GM19238 (cell line): ENCODE results near the gene VCL.
"Not testable (repeated sequence)": the region's sequence is repeated elsewhere in the genome, so short reads cannot be mapped to it uniquely, and the experiment has no call there.

Experiments
- DNase-seq: peaks from one replicate; pipeline ENCODE4 v3.0.0; 2011; ENCODE audit warnings: low spot score; ENCODE audit not compliant: insufficient read length

VCL gene

DNA sequence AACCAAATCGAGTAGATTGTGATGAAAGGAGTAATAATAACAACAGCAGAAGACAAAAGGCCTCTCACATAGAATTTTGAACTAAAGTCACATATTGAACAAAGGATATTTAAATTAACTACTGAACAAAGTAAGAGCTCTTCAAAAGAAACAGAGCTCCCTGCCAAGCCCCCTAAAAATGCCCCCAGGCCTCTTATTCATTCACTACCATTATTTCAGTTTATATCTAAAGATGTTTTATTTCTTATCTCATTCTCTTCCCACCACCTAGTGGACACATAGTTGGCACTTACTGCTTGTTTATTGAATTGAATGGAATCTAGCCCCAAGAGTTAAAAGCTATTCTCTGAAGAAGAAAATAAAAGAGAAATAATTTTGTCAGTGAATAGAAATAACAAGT lies 37.4 kb downstream of the VCL start:
- DNase-seq: no peak

DNA sequence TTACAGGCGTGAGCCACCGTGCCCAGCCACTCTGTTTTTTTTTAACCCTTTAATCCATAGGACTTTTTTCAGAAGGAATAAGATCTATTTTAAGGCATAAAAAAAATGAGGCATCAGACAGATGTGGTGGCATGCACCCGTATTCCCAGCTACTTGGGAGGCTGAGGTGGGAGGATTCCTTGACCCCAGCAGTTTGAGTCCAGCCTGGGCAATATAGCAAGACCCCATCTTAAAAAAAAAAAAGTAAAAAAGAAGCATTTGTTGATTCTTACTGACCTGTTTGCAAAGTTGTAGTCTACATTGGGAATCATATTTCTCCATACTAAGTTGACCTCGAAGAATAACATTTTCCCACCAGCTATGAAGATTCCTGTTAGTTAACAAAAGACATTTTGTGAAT lies 38.6 kb downstream of the VCL start:
- no peak for DNase-seq

DNA sequence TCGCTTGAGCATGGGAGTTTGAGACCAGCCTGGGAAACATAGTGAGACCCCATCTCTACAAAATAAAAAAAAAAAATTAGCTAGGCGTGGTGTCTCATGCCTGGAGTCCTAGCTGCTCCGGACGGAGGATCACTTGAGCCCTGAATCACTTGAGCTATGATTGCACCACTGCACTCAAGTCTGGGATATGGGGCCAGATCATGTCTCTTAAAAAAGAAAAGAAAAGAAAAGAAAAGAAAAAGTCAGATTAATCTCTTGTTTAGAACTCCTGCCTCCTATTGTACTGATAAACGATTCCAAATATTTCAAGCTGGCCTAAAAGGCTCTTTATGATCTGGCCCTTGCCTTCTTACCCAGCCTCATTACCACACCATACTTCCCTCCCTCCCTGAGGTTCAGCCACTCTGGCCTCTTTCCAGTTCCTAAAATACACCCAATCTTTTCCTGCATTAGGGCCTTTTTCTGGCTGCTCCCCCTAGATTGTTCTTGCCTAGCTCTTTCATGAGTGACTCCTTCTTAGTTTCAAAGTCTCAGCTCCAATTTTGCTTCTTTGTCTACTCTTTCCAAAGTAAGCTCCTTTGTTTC lies 41.7 kb downstream of the VCL start:
- DNase-seq: no peak

DNA sequence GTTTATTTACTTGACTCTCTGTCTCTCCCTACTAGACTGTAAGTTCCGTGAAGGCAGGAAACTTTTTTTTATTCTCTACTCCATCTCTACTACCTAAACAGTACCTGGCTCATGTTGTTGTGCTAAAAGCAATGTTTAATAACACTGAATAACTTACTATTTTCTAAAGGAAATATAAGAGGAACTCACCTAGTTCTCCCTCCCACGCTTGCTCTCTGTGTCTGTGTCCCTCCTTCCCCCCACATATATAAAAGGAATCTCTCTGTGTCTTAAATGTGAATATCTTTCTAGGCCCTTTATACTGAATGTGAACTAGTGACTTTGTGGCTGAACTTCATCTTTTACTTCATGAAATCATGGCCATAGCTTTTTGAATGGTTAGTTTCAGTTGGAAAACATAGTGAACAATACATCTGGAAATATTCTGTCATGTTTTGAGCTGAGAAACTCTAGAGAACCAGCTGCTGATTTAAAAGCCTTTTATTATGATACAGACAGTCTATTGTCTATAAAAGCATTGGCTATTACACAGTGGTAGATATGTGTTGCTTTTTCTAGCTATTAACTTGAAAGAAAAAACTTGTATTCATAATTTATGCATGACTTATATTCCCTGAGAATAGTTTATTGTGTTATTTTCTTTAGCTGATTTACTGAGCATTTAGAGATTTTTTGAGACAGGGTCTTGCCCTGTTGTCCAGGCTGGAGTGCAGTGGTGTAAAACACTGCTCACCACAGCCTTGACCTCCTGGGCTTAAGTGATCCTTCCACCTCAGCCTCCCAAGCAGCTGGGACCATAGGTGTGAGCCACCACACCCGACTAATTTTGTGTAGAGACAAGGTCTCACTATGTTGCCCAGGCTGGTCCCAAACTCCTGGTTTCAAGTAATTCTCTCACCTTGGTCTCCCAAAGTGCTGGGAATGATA lies 42.5 kb downstream of the VCL start:
- DNase-seq: no peak

DNA sequence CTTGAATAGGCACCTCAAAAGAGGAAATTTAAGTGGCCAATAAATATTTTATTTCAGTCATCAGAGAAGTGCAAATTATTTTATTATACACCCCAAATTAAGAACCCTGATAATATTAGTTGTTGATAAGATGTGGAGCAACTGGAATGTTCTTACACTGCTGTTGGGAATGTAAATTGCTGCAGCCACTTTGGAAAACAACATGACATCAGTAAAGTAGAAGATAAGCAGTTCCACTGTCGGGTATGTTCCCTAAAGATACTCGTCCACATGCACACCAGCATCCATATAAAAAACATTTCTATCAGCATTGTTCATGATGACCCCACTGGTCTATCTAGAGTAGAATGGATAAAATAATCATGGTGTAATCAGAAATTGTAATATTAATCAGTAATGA lies 46.5 kb downstream of the VCL start:
- no peak for DNase-seq

DNA sequence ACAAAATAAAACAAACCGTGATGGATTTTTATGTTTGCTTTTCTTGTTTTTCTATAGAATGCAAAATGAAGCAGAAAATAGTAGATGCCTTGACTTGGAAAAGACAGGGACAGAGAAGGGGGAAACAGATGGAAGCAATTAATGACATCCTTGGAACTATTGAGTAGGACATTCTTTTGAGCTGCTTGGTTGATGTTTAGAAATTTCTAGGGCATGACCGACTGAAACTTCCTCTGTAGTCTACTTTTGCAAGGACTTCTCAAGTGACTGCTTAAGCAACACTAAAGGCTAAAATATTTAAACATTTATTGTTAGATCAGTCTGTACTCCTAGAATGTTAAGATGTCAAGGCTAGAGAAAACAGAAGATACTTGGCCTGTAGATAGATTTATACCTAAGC lies 49.4 kb downstream of the VCL start:
- DNase-seq: no peak

DNA sequence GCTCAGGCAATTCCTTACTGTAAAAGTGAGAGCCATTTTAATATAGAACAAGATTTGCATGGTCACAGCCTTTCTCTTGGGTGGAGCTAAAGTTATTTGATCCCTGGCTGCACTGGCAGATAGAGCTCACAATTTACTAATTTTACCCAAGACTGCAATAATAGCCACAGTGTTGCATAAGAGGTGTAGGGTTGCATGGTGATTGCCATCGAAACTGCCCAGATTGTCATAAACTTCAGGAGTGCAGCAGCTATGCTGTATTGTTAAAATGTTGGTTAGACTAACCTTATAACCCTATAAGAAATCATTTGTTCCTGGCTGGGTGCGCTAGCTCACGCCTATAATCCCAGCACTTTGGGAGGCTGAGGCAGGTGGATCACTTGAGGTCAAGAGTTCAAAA lies 50.0 kb downstream of the VCL start:
- no peak for DNase-seq

DNA sequence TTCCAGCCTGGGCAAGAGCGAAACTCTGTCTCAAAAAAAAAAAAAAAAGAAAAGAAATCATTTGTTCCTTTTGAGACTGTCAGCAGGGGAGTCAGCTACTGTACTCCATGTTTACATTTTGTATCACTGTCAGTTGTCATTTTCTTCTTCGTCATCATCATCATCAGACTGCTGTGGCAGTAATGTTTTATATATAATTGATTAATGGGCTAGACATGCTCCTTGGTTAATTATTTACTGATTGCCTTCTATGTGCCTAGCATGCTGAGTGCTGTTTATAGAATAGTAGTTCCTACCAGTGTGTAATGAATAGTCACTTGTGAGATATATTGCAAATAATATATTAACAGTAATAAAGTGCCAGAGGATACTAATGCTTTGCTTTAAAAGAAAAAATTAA lies 50.5 kb downstream of the VCL start:
- DNase-seq: no peak

DNA sequence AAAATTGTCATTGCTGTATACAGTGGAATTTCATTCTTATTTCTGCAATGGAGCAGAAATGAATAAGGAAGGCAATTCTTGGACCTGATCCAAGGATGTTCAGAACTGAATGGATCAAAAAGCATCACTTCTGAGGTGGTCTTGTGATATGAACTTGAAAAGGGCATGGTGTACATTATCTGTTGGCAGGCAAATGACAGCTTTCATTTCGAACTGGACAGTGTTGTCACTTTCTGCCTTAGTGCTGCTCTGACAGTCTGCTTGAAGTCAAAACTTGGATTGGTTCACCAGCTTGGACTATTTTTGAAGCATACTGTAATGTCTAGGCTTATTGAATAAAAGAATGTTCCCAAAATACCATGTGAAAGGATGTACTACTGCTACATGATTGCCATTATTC lies 52.0 kb downstream of the VCL start:
- DNase-seq: no peak

DNA sequence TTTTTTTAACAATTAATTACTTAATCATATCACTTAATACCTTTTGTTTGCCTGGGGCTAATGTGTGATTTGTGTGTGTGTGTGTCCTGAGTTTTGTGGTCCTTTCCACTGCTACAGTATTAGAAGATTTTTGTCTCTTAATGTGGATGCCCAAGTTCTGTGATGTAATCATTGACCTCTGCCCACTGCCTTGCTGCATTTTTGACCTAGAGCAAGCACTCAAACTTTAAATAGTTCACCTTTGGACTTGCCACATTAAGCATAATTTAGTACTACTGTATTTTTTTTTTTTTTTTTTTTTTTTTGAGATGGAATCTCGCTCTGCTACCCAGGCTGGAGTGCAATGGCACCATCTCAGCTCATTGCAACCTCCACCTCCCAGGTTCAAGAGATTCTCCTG lies 52.7 kb downstream of the VCL start:
- DNase-seq: no peak

DNA sequence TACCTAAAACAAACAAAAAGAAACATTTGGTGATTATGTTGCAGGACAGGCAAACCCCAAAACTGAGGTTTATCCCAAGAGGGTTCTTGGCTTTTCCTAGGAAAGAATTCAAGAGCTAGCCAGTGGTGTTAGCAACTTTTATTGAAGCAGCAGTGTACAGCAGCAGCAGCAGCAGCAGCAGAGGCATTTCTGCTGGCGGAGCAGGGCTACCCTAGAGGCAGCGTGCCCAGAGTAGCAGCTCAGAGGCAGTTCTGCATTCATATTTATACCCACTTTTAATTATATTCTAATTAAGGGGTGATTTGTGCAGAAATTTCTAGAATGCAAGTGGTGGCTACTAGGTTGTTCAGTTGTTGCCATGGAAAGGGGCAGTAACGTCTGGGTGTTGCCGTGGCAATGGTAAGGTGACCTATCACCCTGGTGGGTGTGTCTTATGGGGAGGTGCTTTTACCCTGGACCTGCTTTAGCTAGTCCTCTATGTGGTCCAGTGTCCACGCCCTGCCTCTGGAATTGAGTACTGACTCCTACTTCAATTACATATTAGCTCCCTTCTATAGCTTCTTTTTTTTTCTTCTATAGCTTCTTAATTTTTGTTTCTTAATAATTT lies 53.9 kb downstream of the VCL start:
- DNase-seq: no peak

DNA sequence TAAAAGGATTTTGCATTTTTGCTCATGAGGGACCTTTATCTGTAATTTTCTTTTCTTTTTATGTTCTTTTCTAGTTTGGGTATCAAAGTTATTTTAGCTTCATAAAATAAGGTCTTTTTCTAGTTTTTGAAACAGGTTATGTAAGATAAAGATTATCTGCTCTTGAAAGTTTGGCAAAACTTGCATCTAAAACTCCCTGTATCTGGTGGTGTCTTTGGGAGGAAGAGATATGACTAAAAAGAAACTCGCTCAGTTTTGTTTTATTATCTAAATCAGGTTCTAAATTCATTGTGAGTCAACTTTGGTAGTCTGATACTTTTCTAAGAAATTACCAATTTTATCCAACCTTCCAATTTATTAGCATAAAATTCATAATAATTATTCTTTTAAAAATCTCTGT lies 55.1 kb downstream of the VCL start:
- no peak for DNase-seq

DNA sequence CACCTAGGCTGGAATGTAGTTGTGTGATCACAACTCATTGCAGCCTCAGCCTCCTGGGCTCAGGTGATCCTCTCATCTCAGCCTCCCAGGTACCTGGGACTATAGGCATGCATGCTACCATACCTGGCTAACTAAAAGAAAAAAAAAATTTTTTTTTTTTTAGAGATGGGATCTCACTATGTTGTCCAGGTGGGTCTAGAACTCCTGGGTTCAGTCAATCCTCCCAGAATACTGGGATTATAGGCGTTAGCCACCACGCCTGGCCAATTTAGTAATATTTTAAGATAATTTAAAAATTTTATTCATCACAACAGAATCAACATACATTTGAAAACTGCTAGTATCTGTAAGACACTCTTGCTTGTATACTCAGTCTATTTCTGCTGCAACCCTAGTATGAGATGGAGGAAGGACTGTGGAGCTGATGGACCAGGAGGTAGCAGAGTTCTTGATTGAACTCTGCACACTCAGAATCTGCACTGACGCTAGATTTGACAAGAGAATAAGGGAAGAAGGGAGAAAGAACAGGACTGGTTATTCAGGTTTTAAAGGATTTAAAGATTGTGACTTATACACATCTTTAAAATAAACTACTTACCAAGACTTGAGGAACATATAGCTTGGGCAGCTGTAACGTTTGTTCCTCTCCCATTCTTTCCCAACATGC lies 57.6 kb downstream of the VCL start:
- DNase-seq: no peak

DNA sequence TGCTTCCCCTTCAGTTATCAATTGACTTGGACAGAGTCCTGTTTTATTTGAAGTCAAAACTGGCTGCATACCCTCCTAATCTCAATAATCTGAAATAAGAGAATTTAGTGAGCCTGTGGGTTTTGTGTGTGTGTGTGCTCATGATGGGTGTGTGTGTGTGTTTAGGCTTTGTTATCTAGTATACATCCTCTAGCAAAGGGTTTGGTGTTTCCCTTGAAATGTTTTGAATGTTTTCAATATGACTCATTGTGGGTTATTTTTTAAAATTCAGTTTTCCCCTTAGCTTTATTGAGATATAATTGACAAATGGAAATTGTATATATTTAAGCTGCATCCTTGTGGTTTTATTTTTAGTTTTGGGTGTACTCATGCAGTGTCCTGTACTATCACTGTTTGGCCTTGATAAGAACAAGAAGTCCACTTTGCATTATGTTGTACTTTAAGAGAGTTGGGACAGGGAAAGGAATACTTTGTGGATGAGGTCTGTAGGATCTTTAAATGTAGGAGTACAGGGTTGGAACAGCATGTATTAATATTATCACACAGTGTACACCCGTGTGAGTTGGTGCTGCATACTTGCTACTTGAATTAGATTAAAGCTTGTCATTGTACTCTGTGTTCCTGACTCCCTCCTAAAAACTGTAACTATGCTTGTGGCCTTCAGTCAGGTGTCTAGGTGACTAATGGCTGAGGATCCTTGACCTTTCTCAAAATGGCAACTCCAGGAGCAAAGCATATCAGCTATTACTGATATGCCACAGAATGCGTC lies 58.3 kb downstream of the VCL start:
- no peak for DNase-seq

DNA sequence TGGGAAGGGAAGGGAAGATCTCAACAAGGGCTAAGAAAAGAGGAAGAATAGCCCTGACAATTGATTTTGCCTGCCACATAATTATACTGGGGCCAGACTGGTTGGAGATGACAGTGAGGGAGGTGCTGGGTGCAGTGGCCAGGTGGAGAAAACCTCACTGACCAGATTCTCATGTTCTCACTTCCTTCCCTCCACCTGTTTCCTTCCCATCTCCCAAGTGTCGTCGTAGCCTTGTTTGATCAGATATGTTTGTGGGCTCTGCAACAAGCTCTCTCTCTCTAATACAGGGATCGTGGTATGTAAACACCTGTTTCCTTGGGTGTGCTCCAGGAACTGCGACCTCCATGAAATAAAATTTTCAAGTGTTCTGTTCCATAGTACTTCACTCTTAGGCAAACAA lies 60.2 kb downstream of the VCL start:
- DNase-seq: no peak

DNA sequence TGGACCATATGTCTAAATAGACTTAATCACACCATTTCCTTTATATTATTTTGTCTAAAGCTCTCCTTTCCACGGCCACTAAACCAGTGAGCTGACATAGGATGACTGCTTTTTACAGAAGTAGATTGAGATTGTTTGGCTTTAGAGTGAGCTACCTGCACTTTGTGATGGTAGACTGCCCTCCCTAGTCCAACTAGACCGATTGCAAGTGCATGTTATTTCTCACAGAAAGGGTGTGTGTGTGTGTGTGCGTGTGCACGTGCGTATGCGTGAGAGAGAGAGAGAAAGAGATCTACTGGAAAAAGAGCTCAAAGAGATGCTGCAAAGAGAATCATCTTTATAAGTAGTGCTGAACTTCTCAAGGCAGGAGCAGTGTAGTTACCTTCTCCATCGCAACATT lies 60.7 kb downstream of the VCL start:
- no peak for DNase-seq

DNA sequence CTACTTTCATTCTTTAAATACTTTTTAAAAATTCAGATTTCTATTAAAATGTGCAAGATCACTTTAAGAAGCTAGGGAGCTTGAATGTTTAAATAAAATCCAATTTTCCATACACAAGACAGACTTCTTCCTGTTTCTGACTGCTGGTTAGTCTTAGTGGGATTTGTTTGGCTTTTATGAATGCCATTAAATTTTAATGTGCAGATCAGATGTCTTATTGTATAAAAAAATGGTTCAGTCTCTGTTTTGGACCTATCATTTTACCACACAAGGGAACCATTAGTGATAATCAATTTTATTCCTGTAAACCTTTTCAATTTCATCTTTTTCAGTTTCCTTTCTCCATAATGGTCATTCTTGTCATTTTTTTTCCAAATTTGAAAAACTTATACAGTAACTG lies 63.2 kb downstream of the VCL start:
- no peak for DNase-seq

DNA sequence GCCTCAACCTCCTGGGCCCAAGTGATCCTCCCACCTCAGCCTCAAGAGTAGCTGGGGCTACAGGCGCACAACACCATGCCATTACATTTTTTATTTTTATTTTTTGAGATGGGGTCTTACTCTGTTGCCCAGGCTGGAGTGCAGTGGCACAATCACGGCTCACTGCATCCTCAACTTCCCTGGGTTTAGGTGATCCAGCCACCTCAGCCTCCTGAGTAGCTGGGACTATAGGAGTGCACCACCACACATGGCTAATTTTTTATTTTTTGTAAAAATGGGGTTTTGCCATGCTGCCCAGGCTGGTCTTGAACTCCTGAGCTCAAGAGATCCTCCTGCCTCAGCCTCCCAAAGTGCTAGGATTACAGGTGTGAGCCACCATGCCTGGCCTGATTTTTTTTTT lies 64.1 kb downstream of the VCL start:
- DNase-seq: not testable (repeated sequence)

DNA sequence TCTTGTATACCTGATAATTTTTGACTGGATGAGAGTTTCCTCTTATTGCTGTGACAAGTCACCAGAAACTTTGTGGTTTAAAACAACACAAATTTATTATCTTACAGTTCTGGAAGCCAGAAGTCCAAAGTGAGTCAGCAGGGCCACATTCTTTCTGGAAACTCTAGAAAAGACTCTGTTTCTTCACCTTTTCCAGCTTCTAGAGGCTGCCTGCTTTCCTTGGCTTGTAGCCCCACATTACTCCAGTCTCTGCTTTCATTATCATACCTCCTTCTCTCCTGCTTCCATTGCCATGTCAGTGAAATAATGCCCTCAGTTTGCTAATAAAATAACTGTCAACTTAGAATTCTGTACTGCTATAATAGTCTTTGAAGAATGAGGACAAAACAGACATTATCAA lies 65.3 kb downstream of the VCL start:
- no peak for DNase-seq

DNA sequence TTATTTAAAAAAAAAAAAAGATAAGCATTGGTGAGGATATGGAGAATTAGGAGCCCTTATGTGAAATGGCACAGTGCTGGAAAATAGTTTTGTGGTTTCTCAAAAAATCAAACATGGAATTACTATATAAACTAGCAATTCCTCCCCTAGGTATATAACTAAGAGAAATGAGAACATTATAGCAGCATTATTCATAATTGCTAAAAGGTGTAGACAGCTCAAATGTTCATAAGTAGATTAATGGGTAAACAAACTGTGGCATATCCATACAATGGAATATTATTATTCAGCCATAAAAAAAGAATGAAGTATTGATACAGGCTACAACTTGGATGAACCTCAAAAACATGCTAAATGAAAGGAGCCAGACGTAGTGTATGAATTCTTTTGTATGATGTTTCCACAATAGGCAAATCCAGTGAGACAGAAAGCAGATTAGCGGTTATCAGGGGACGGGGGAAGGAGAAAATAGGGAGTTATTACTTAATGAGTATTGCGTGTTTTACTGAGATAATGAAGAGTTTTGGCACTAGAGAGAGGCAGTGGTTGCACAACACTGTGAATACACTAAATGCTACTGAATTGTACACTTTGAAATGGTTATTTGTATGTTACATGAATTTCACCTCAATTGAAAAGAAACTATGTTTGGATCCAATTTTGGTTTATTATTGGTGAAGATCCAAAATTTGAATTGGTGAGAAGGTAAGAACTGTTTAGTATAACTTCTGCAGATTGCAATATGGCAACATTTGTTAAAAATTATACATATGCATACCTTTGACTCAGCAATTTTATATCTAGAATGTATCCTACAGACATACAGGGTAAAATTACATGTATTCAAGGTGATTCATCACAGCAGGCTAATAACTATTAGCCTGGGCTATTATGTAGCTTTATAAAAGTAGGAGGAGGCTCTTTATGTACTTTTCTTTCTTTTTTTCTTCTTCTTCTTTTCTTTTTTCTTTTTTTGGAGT lies 69.7 kb downstream of the VCL start:
- no peak for DNase-seq
